Measurements from ENCODE around the gene SERPINB1. TPM values are rescaled to one million over a fixed set of nuclear protein-coding genes. Genes with fewer than 3 reads are reported as not detected.

The SERPINB1 gene
- polyA plus RNA-seq, 1 of the 3 experiments (the other 2 are of a cell fraction): 9.4 TPM

GRCh38 chr6:2823104-2823850, 18.4 kb downstream of the SERPINB1 start:
- Histone ChIP-seq H3K27me3 (ENCODE audit: insufficient read depth) (no peaks in the 10 kb centered on the region), H3K9me2 (no peaks in the 10 kb centered on the region), H3K36me3 (replicated peaks in 1 of 2; ENCODE audit: control insufficient read depth in 1 of 2, insufficient read depth in 2 of 2, low read length in 1 of 2) (no peaks in the 10 kb centered on the region), H3K4me2 (no peak overlapping the region), H3K4me3 (ENCODE audit: low read depth in 2 of 2, low read length in 1 of 2) (no peak overlapping the region), H3K9me3 (no peaks in the 10 kb centered on the region), H4K20me1 (ENCODE audit: insufficient read depth) (no peaks in the 10 kb centered on the region), H3K27ac (ENCODE audit: low read depth in 2 of 2, low read length in 1 of 2) (no peak overlapping the region), H3K4me1 (ENCODE audit: control insufficient read depth in 1 of 2, insufficient read depth in 2 of 2, low read depth in 1 of 2, low read length in 1 of 2) (no peaks in the 10 kb centered on the region; a peak in 1 of 4 replicates), H3F3A (replicated peaks; ENCODE audit: insufficient read depth) (no peaks in the 10 kb centered on the region), H2AFZ (ENCODE audit: low read depth) (no peak overlapping the region), H3K79me2 (ENCODE audit: insufficient read depth) (no peaks in the 10 kb centered on the region), H3K9ac (no peak overlapping the region)
- TF ChIP-seq RAD21 (IDR thresholded peaks at IDR 0.05; ENCODE audit: low read length): no peak
- TF ChIP-seq CHD2 (IDR thresholded peaks at IDR 0.05; ENCODE audit: low read length, partially characterized antibody): no peak
- TF ChIP-seq, protein P1, sequence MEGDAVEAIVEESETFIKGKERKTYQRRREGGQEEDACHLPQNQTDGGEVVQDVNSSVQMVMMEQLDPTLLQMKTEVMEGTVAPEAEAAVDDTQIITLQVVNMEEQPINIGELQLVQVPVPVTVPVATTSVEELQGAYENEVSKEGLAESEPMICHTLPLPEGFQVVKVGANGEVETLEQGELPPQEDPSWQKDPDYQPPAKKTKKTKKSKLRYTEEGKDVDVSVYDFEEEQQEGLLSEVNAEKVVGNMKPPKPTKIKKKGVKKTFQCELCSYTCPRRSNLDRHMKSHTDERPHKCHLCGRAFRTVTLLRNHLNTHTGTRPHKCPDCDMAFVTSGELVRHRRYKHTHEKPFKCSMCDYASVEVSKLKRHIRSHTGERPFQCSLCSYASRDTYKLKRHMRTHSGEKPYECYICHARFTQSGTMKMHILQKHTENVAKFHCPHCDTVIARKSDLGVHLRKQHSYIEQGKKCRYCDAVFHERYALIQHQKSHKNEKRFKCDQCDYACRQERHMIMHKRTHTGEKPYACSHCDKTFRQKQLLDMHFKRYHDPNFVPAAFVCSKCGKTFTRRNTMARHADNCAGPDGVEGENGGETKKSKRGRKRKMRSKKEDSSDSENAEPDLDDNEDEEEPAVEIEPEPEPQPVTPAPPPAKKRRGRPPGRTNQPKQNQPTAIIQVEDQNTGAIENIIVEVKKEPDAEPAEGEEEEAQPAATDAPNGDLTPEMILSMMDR (IDR thresholded peaks at IDR 0.05): no peak
- TF ChIP-seq, protein P2, sequence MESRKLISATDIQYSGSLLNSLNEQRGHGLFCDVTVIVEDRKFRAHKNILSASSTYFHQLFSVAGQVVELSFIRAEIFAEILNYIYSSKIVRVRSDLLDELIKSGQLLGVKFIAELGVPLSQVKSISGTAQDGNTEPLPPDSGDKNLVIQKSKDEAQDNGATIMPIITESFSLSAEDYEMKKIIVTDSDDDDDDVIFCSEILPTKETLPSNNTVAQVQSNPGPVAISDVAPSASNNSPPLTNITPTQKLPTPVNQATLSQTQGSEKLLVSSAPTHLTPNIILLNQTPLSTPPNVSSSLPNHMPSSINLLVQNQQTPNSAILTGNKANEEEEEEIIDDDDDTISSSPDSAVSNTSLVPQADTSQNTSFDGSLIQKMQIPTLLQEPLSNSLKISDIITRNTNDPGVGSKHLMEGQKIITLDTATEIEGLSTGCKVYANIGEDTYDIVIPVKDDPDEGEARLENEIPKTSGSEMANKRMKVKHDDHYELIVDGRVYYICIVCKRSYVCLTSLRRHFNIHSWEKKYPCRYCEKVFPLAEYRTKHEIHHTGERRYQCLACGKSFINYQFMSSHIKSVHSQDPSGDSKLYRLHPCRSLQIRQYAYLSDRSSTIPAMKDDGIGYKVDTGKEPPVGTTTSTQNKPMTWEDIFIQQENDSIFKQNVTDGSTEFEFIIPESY (IDR thresholded peaks at IDR 0.05; ENCODE audit: borderline replicate concordance, low read depth): no peak
- no peak for TF ChIP-seq PBX3 (IDR thresholded peaks at IDR 0.05)
- no peak for TF ChIP-seq YY1 (IDR thresholded peaks at IDR 0.05; ENCODE audit: low read depth)
- no peak for TF ChIP-seq TEAD4 (IDR thresholded peaks at IDR 0.05; ENCODE audit: borderline replicate concordance, insufficient read depth)
- TF ChIP-seq EP300 (IDR thresholded peaks at IDR 0.05; ENCODE audit: borderline replicate concordance in 1 of 2, low read depth in 1 of 2, low read length in 1 of 2): no peak
- no peak for TF ChIP-seq USF2 (IDR thresholded peaks at IDR 0.05; ENCODE audit: borderline replicate concordance, low read depth, low read length)
- DNase-seq: no peak
- CTCF ChIA-PET: no interaction called here
- POLR2A ChIA-PET: no interaction called here
- 96% methylated on average over 7 of the region's 7 CpGs for WGBS (ENCODE audit: low lambda C conversion rate)

- H3K4me3 ChIP-seq (ENCODE audit: low read depth in 2 of 2, low read length in 1 of 2): no peak overlapping the region
- no peak for TF ChIP-seq EZH2phosphoT487 (IDR thresholded peaks at IDR 0.05; ENCODE audit: borderline replicate concordance, low read depth)
- TF ChIP-seq, protein P3, sequence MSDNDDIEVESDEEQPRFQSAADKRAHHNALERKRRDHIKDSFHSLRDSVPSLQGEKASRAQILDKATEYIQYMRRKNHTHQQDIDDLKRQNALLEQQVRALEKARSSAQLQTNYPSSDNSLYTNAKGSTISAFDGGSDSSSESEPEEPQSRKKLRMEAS (IDR thresholded peaks at IDR 0.05; ENCODE audit: low read depth): no peak
- TF ChIP-seq SIN3A (IDR thresholded peaks at IDR 0.05; ENCODE audit: borderline replicate concordance, low read depth, low read length): no peak
- TF ChIP-seq EP300 (IDR thresholded peaks at IDR 0.05; ENCODE audit: borderline replicate concordance in 1 of 2, low read depth in 1 of 2, low read length in 1 of 2): no peak
- TF ChIP-seq JUND (IDR thresholded peaks at IDR 0.05): no peak
- TF ChIP-seq, protein P4, sequence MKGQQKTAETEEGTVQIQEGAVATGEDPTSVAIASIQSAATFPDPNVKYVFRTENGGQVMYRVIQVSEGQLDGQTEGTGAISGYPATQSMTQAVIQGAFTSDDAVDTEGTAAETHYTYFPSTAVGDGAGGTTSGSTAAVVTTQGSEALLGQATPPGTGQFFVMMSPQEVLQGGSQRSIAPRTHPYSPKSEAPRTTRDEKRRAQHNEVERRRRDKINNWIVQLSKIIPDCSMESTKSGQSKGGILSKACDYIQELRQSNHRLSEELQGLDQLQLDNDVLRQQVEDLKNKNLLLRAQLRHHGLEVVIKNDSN (IDR thresholded peaks at IDR 0.05; ENCODE audit: borderline replicate concordance, low read depth): no peak
- no peak for TF ChIP-seq SMC3 (IDR thresholded peaks at IDR 0.05; ENCODE audit: low read depth, low read length)
- no peaks in the 10 kb centered on the region; a peak in 2 of 4 replicates for H3K4me1 ChIP-seq (ENCODE audit: control insufficient read depth in 1 of 2, insufficient read depth in 2 of 2, low read depth in 1 of 2, low read length in 1 of 2)
- H2AFZ ChIP-seq (ENCODE audit: low read depth): no peak overlapping the region
- H3K9me3 ChIP-seq: no peaks in the 10 kb centered on the region
- no peaks in the 10 kb centered on the region for H3K79me2 ChIP-seq (ENCODE audit: insufficient read depth)
- no peaks in the 10 kb centered on the region for H4K20me1 ChIP-seq (ENCODE audit: insufficient read depth)
- no peaks in the 10 kb centered on the region for H3F3A ChIP-seq (replicated peaks; ENCODE audit: insufficient read depth)
- 83% methylated on average over 3 of the region's 3 CpGs for WGBS (ENCODE audit: low lambda C conversion rate)
- ChIA-PET POLR2A (no interaction called here), CTCF (no interaction called here)
- no peak overlapping the region for H3K9ac ChIP-seq
- no peaks in the 10 kb centered on the region for H3K36me3 ChIP-seq (replicated peaks in 1 of 2; ENCODE audit: control insufficient read depth in 1 of 2, insufficient read depth in 2 of 2, low read length in 1 of 2)
- no peaks in the 10 kb centered on the region for H3K9me2 ChIP-seq
- H3K27ac ChIP-seq (ENCODE audit: low read depth in 2 of 2, low read length in 1 of 2): no peak overlapping the region
- H3K4me2 ChIP-seq: no peak overlapping the region
- no peaks in the 10 kb centered on the region for H3K27me3 ChIP-seq (ENCODE audit: insufficient read depth)
- no peak for DNase-seq
These were observed 20.1 kb downstream of the SERPINB1 start for GRCh38 chr6:2821554-2821953.
